ENCODE data around the gene LTB.

The LTB gene

DNA sequence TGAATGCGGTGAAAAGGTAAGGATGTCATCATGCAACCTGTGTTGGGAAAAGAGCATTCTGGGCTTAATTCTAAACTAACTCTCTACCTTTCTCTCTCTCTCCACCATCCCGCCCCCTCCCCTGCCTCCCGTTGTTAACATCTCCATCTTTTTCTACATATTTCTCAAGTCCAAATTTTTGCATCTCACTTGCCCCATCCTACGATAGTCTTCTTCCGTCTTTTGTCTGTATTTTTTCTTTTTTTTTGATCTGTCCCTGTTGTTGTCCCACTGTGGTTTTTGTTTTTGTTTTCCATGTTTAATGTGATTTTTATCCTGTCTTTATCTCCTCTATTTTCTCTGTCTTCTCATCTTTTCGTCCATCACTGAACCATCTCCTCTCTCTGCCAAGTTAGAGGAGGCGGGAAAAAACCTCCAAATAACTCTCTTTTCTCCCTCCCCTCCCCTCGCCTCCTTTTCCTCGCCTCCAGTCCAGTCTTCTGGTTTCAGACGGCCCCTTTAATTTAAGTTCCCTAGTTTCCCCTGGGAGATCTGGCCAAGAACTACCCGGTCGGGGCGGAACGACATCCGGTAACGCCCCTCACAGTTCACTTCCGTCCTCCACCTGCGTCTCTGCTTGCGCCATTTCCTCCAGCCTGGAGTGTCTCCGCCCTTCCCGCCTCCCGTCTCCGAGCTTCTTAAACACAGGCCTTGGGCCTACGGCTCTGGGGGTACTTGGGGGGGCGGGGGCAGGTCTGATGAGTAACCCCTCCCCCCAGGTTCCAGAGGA lies 35.1 kb downstream of the LTB start, which contains the start of gene NFKBIL1:
NFKBIL1 (plus strand) TSS at position 651 of the 769 bp plus-strand sequence; CDS start at position 738, 87 bp downstream.
- Histone ChIP-seq H3K4me1 (ENCODE audit: control insufficient read depth, insufficient read depth, low read length) (peaks cover 2% of the 10 kb centered on the region; the same call in 1 of the 2 replicates), H3K9me3 (ENCODE audit: control insufficient read depth, insufficient read depth, low read depth, low read length) (no peaks in the 10 kb centered on the region), H3K36me3 (ENCODE audit: control insufficient read depth in 2 of 2, insufficient read depth in 1 of 2, low read length in 2 of 2) (peaks cover 20 to 38% of the 10 kb centered on the region in 2 experiments; a peak in 2 of 3 replicates), H3K27ac (ENCODE audit: extremely low read depth, low read depth, low read length) (peak within 1 kb of the TSS; percentile 50), H3K4me3 (ENCODE audit: low read depth, low read length) (peak within 1 kb of the TSS; percentile 47)
- ChIA-PET POLR2A (interaction anchor here (0.6 to 3.1 kb wide), 27 partner anchors 9 to 316 kb away, joined by 3 to 20 read pairs (median 4); partner anchors contain the start of genes BAG6, C6orf47, GPANK1 and HSPA1B), CTCF (interaction anchor here (0.5 to 13.9 kb wide), 22 partner anchors 15 to 696 kb away, joined by 3 to 431 read pairs (median 5); partner anchors contain the start of genes APOM, LST1, LTB and MICB)
- TF ChIP-seq ZNF10 (tag by site-specific recombination; IDR thresholded peaks at IDR 0.05), result no peak
- no peak for TF ChIP-seq ZNF37A (tag by site-specific recombination; IDR thresholded peaks at IDR 0.05)
- no peak for TF ChIP-seq ZNF626 (tag by site-specific recombination; IDR thresholded peaks at IDR 0.05)
- TF ChIP-seq PRDM6 (tag by site-specific recombination; IDR thresholded peaks at IDR 0.05), result no peak
- no peak for TF ChIP-seq ZNF530 (tag by site-specific recombination; IDR thresholded peaks at IDR 0.05; ENCODE audit: low read depth)
- no peak for TF ChIP-seq ZNF837 (tag by site-specific recombination; IDR thresholded peaks at IDR 0.05)
- TF ChIP-seq TRIM28 (IDR thresholded peaks at IDR 0.05; ENCODE audit: borderline replicate concordance, low read length), result no peak
- TF ChIP-seq ZFP41 (tag by site-specific recombination; IDR thresholded peaks at IDR 0.05; ENCODE audit: borderline replicate concordance), result no peak
- TF ChIP-seq ZNF362 (tag by site-specific recombination; IDR thresholded peaks at IDR 0.05), result no peak
- TF ChIP-seq ZNF624 (tag by site-specific recombination; IDR thresholded peaks at IDR 0.05), result no peak
- TF ChIP-seq KLF7 (tag by site-specific recombination; IDR thresholded peaks at IDR 0.05; ENCODE audit: borderline replicate concordance), result peak; percentile 100
- no peak; the same call in 1 of the 2 replicates for TF ChIP-seq ZNF701 (tag by site-specific recombination; IDR thresholded peaks at IDR 0.05)
- no peak for TF ChIP-seq ZNF777 (tag by site-specific recombination; IDR thresholded peaks at IDR 0.05; ENCODE audit: borderline replicate concordance)
- peak; percentile 100 for TF ChIP-seq ZBTB11 (tag by site-specific recombination; conservative IDR thresholded peaks at IDR 0.05; ENCODE audit: low read depth)
- TF ChIP-seq SCRT2 (tag by site-specific recombination; IDR thresholded peaks at IDR 0.05), result no peak
- no peak for TF ChIP-seq OVOL3 (tag by site-specific recombination; IDR thresholded peaks at IDR 0.05)
- TF ChIP-seq PRDM2 (tag by site-specific recombination; IDR thresholded peaks at IDR 0.05; ENCODE audit: borderline replicate concordance), result no peak
- no peak for TF ChIP-seq TCF7L2 (IDR thresholded peaks at IDR 0.05; ENCODE audit: borderline replicate concordance, low read depth, low read length)
- no peak for TF ChIP-seq ZNF747 (tag by site-specific recombination; IDR thresholded peaks at IDR 0.05)
- TF ChIP-seq ZNF169 (tag by site-specific recombination; IDR thresholded peaks at IDR 0.05), result no peak
- TF ChIP-seq, protein P1, sequence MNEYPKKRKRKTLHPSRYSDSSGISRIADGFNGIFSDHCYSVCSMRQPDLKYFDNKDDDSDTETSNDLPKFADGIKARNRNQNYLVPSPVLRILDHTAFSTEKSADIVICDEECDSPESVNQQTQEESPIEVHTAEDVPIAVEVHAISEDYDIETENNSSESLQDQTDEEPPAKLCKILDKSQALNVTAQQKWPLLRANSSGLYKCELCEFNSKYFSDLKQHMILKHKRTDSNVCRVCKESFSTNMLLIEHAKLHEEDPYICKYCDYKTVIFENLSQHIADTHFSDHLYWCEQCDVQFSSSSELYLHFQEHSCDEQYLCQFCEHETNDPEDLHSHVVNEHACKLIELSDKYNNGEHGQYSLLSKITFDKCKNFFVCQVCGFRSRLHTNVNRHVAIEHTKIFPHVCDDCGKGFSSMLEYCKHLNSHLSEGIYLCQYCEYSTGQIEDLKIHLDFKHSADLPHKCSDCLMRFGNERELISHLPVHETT (tag by site-specific recombination; IDR thresholded peaks at IDR 0.05), result peak; percentile 91

Data from HEK293 (cell line).